ENCODE data around the gene ARL6IP4.

GRCh38 chr12:122935318-122935717 lies 45.2 kb upstream of the ARL6IP4 start:
- TF ChIP-seq TCF7 (IDR thresholded peaks at IDR 0.05; ENCODE audit: borderline replicate concordance) (no peak), KDM1A (IDR thresholded peaks at IDR 0.05; ENCODE audit: borderline replicate concordance) (no peak)

All from GM12878 (cell line).